ENCODE results near the gene GNG2.

DNA sequence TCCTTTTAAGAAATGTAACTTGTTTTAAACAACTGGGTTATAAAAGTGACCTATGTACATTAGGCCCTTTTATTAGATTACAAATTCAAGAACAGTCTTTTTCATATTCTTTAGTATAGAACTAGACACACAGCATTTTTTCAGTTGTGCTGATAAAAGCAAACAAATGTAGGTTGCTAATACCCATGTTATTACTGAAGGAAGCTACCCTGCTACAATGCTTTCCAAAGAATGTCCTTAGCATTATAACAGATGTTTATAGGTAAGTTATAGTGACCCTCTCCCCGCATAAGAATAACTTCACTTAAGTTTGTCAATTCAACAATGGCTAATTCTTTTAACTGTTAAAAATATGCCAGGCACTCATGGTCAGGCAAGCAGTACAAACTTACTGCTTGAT is 146.8 kb downstream of the GNG2 start:
- TF ChIP-seq, protein P1, sequence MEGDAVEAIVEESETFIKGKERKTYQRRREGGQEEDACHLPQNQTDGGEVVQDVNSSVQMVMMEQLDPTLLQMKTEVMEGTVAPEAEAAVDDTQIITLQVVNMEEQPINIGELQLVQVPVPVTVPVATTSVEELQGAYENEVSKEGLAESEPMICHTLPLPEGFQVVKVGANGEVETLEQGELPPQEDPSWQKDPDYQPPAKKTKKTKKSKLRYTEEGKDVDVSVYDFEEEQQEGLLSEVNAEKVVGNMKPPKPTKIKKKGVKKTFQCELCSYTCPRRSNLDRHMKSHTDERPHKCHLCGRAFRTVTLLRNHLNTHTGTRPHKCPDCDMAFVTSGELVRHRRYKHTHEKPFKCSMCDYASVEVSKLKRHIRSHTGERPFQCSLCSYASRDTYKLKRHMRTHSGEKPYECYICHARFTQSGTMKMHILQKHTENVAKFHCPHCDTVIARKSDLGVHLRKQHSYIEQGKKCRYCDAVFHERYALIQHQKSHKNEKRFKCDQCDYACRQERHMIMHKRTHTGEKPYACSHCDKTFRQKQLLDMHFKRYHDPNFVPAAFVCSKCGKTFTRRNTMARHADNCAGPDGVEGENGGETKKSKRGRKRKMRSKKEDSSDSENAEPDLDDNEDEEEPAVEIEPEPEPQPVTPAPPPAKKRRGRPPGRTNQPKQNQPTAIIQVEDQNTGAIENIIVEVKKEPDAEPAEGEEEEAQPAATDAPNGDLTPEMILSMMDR (IDR thresholded peaks at IDR 0.05; ENCODE audit: borderline replicate concordance, extremely low read depth, low read length, poor library complexity, severe bottlenecking) = no peak
- TF ChIP-seq EZH2 (IDR thresholded peaks at IDR 0.05; ENCODE audit: borderline replicate concordance, low read depth, low read length, severe bottlenecking) = no peak
